Measurements from ENCODE around the gene CD53.

DNA sequence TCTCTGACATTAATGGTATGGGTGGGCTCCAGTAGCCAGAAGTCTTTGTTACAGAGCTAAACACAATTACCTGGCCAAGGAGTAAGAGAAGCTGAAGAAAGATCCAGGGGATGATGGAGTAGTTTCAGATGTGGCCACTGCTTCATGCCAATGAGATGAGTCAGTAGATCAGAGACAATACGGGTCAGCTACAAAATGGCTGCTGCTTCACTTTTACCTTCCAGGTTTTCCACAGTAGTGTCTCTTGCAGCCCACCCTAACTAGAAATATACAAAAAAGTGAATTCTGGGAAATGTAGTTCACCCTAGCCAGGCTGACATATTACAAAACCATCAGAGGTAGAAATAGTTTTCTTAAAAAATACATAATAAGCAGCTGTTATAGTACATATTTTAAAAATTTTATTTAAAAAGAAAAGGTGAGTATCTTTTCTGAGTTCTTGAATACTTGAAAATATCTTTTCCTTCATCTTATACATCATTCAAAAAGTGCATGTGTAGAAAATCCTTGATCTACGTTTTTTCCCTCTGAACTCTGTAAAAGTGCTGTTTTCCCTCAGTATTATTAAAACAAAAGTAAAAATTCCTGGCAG lies 54.6 kb downstream of the CD53 start:
- TF ChIP-seq, protein P1, sequence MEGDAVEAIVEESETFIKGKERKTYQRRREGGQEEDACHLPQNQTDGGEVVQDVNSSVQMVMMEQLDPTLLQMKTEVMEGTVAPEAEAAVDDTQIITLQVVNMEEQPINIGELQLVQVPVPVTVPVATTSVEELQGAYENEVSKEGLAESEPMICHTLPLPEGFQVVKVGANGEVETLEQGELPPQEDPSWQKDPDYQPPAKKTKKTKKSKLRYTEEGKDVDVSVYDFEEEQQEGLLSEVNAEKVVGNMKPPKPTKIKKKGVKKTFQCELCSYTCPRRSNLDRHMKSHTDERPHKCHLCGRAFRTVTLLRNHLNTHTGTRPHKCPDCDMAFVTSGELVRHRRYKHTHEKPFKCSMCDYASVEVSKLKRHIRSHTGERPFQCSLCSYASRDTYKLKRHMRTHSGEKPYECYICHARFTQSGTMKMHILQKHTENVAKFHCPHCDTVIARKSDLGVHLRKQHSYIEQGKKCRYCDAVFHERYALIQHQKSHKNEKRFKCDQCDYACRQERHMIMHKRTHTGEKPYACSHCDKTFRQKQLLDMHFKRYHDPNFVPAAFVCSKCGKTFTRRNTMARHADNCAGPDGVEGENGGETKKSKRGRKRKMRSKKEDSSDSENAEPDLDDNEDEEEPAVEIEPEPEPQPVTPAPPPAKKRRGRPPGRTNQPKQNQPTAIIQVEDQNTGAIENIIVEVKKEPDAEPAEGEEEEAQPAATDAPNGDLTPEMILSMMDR (IDR thresholded peaks at IDR 0.05), result no peak
- no peak for TF ChIP-seq POLR2A (IDR thresholded peaks at IDR 0.05)

Data from body of pancreas (tissue), 4 donors.